GM18508 (cell line): ENCODE data around the gene DPF1.

Experiments
- ATAC-seq: cut with Tn5 transposase; IDR thresholded peaks from one replicate; pipeline ENCODE4 v1.9.1; 2021; ENCODE audit warnings: moderate number of reproducible peaks; ENCODE audit not compliant: insufficient read depth, unreplicated experiment

DPF1 gene

GRCh38 chr19:38221919-38222830 lies 1.8 kb downstream of the DPF1 start:
- ATAC-seq = no peak

- ATAC-seq = no peak
Observed at GRCh38 chr19:38221421-38221820, 2.6 kb downstream of the DPF1 start.

- no peak for ATAC-seq
Observed at GRCh38 chr19:38219221-38219620, 4.8 kb downstream of the DPF1 start.

DNA sequence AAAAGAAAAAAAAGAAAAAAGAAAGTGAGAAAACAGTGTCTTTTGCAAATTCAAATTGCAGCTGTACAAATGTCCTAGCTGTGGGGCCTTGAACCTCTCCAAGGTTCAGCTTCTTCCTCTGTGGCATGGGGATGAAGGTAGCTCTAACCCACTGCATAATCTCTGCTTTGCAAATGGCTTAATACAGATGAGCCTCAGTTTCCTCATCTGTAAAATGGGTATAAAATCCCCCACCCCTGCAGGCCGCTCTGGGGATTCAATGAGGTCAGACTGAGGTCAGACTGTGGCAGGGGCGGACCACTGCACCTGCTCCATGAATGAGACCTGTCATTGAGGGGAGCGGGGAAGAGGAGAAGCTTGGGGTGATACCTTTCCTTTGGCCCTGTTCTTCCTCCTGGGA lies 5.8 kb downstream of the DPF1 start:
- no peak for ATAC-seq

DNA sequence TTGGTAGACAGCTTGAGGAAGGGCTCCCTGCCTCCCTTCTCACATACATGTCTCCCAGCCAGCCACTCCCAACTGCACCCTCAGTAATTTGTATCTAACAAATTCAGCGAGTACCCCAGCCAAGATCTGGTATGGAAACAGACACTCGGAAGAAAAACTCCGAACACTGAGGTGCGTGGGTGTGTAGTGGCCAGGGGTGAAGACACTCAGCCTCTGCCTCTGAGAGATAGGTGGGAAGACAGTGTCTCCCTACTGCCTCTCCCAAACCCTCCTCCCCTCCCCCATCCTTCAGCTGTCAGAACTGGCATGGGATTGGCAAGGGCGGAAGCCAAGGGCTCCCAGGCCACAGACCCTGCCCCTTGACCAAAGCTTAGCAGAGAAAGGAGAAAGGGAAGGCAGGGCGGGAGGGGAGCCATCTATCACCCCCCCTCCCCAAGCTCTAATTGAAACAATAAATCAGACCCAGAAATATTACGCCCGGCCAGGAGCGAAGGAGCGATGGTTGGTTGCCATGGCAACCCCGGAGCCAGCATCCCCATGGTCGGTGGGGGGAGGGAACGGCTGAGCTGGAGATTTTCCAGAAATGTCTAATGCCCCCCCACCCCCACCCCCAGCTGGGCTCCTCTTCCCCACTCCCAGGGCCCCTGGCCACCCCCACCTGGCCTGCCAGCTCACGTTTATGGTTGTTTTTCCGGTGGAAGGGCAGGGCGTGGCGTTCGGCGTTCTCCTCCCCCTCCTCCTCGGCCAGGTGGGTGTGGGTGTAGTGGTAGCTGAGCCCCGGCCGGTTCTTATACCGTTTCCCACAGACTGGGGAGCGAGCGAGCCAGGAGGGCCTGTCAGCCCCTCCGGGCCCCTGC lies 7.0 kb downstream of the DPF1 start:
- ATAC-seq = no peak

DNA sequence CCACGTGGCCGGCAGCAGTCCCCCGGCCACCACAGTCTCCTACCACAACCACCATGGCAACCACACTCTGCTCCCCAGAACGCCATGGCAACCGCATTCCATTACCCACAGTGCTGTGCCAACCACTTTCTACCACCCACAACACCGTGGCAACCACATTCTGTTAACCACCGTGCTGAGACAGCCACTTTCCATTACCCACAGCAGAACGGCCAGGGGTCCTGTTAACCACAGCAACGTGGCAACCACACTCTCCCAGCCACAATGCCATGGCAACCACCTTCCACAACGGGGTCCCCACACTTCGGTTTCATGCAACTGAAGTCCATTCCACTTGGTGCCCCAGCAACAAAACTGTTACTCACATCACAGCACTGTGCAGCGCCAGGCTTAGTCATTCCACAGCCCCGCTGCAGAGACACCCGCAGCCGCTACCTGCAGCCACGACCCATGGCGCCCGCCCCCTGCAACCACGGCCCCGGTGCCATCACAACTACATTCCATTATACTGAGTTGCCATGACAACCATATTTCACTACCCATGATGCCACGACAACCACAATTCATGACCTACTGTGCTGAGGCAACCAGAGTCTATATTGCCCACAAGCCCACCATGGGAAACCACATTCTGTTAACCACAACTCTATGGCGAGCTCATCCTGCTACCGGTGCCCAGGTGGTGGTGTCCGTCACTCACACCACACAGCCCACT lies 10.0 kb downstream of the DPF1 start:
- ATAC-seq = no peak

DNA sequence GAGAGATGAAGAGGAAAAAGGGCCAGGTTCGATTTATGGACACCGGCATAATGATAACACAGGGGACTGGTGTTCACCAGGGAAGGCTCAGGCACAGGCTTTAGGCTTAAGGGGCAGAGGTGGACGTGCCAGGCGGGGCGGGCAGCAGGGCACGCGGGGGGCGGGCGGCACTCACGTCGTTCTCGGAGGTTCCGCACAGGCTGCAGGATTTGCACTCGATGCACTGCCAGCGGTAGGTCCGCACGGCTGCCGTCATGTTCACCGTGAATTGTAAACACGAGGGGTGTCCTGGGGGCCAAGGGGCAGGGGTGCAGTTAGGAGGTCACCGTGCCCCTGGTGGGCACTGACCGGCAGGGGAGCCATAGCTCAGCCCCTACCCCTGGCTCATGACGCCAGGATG lies 10.6 kb downstream of the DPF1 start:
- no peak for ATAC-seq

DNA sequence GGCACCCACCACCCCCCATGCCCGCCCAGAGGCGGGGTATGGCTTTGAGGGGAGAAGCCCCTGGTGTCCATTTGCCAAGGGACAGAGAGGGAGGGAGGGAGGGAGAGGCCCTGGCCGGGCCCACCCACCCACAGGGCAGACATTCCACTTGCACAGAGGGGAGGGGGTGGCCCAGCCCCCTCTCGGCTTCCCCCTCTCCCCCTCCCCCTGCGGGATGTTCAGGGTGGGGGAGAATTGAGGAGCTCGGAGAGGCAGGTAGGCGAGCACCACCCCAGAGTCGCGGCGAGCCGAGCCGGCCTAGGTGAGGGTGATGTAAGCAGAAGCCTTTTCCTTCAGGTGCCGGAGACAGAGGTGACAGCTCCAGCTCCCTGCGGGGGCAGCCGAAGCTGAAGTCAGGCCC lies 12.3 kb downstream of the DPF1 start:
- no peak for ATAC-seq

DNA sequence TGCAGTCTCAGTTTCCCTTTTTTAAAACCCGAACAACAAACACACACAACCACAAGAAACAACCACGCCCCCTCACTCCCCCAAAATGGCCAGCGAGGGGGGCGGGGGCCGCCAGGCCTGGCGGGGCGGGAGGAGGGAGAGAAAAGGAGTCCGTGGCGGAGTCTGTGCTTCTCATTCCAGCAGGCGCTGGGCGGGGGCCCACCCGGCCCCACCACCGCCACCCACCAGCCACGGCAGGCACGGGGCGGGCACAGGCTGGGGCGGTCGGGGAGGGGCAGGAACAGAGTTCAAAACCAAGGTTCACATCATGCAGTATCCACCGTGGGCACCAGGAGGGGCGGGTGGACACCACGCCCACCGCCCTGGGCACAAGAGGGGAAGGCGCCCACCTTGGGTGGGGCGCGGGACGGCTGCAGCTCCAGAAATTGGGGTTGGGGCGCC lies 12.9 kb downstream of the DPF1 start:
- no peak for ATAC-seq

GRCh38 chr19:38210458-38210987 lies 13.5 kb downstream of the DPF1 start:
- ATAC-seq = no peak

- no peak for ATAC-seq
Observed at GRCh38 chr19:38209671-38210457, 14.2 kb downstream of the DPF1 start.

DNA sequence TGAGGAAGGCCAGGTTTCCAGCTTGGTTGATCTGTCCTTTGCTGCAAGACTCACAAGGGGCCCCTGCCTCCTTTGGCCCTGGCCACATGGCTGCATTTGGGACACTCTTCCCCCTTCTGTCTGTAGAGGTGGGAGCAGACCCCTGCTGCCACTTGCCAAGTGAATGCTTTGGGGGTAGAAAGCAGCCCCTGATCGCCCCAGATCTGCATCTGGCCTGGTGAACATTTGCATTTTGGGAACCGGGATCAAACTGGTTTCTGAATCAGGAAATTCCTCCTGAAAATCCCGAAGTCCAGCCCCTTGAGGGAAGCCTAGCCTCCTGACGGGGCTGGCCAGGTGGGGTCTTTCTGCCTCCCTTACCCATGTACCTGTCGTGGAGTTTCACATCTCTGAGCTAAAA lies 14.9 kb downstream of the DPF1 start:
- ATAC-seq = no peak

GRCh38 chr19:38208571-38208970 lies 15.5 kb downstream of the DPF1 start:
- ATAC-seq = no peak

DNA sequence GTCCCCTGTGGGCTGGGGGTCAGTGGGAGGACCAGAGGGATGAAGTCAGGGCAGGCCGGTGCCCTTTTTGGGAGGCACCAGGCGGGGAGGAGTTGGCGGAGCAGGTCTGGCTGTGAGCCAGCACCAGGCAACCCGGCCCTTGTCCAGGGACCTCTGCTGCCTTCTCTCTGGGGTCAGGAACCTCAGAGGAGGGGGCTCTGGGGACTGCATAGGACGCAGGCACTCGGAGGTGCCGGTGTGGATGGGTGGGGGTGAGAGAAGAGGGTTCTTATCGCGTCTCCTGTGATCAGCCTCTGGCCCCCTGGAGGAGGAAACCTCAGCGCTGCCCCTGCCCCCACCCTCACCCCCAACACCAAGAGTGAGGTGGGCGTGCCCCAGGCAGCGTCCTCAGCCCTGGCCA lies 16.5 kb downstream of the DPF1 start:
- no peak for ATAC-seq

GRCh38 chr19:38206928-38207327 lies 17.1 kb downstream of the DPF1 start:
- no peak for ATAC-seq

DNA sequence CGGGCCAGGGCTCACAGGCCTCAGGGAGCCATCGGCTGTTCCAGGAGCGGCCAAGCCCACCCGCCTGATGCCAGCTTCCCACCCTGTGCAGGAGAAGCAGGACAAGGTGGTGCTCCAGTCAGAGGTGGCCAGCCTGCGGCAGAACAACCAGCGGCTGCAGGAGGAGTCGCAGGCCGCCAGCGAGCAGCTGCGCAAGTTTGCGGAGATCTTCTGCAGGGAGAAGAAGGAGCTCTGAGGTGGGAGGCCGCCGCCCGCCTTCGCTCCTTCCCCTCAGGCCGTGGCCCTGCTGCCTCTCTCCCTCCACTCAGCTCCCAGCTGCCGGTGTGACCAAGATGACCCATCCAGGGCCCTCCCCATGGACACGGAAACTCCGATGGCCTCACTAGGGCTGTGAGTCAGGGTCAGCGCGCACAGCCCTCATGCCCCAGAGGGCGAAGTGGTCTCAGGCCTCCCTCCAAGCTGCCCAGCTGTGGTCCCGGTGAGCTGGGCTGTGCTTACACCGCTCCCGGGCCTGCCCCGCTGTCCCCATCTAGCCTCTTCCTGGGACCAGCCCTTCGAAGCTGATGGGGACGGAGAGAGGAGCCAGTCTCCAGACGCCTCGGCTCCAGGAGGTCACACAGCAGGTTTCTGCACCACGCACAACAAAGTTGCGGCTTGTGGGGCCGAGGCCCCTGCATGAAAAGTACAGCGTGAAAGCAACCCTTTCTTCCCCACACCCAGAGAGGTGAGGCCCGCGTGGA lies 17.8 kb downstream of the DPF1 start:
- no peak for ATAC-seq

DNA sequence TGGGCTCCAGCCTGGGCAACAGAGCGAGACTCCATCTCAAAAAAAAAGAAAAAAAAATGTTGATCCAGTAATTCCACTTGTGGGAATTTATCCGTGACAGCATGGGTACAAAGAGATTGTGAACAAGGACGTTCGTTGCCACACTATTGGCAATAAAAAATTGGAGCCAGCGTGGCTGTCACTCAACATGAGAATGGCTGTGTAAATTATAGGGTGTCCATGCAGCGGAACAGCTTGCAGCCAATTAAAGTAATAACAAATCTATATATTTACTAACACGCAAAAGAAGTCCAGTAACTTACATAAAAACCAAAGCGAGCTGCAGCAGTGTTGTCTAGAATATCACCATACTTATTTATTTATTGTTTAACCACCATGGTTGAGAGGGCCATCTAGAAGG lies 19.3 kb downstream of the DPF1 start:
- no peak for ATAC-seq

DNA sequence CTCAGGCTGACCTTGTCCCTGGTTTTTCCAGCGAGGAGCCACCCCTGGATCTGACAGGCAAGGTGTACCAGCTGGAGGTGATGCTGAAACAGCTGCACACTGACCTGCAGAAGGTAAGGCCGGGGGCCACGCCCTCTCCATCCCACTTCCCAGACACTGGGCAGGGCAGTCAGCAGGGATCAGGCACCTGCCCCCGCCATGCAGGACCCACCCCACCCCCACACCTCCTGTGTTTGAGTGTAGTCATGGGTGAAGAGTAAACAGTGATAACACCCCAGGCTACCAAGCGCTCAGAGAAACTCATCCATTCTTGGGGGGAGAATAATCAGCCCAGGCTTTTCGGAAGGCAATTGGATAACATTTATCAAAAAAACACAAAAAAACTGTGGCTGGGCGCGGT lies 19.9 kb downstream of the DPF1 start:
- ATAC-seq = no peak

DNA sequence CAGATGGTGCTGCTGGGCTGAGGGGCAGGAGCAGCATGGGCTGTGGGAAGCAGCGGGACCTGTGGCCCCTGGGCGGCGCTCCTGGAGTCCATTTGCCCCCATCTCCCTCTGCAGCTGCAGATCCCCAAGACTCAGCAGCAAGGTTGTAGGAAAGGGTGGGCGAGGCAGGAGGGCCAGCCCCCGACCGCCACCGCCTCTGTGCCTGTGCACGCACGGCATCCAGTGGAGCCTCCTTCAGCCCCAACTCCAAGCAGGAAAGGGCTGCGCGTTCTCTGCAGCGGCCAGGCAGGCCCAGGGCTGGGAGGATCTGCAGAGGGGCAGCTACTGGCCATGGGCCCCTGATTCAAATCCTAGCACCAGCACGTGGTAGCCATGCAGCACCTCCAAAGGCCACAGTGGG lies 20.8 kb downstream of the DPF1 start:
- ATAC-seq = no peak
